ENCODE measurements around the gene PEX5.
A peak's percentile ranks its signal among the peaks of the same experiment; 100 is the strongest.

The PEX5 gene

GRCh38 chr12:7154901-7155470 is 34.5 kb upstream of the PEX5 start:
- H3K4me3 ChIP-seq (ENCODE audit: low read depth, low read length): no peak overlapping the region
- POLR2A ChIA-PET: no interaction called here
- H3K36me3 ChIP-seq (ENCODE audit: control insufficient read depth in 2 of 2, insufficient read depth in 1 of 2, low read length in 2 of 2): peaks cover 3 to 63% of the 10 kb centered on the region in 2 experiments
- TF ChIP-seq ZNF473 (tag by site-specific recombination; IDR thresholded peaks at IDR 0.05): no peak
- no peak for TF ChIP-seq ZNF155 (tag by site-specific recombination; IDR thresholded peaks at IDR 0.05)
- TF ChIP-seq ZNF292 (tag by site-specific recombination; IDR thresholded peaks at IDR 0.05; ENCODE audit: borderline replicate concordance, low read depth): no peak
- no peak for TF ChIP-seq ZNF785 (tag by site-specific recombination; IDR thresholded peaks at IDR 0.05)
- no peak for TF ChIP-seq ZBTB1 (tag by site-specific recombination; IDR thresholded peaks at IDR 0.05)
- no peak for TF ChIP-seq ZNF596 (tag by site-specific recombination; IDR thresholded peaks at IDR 0.05)
- no peak for TF ChIP-seq ZBTB8A (tag by site-specific recombination; IDR thresholded peaks at IDR 0.05)
- TF ChIP-seq, protein P1, sequence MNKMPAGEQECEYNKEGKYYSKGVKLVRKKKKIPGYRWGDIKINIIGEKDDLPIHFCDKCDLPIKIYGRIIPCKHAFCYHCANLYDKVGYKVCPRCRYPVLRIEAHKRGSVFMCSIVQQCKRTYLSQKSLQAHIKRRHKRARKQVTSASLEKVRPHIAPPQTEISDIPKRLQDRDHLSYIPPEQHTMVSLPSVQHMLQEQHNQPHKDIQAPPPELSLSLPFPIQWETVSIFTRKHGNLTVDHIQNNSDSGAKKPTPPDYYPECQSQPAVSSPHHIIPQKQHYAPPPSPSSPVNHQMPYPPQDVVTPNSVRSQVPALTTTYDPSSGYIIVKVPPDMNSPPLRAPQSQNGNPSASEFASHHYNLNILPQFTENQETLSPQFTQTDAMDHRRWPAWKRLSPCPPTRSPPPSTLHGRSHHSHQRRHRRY (tag by site-specific recombination; IDR thresholded peaks at IDR 0.05): no peak
- no peak for TF ChIP-seq GLI4 (tag by site-specific recombination; IDR thresholded peaks at IDR 0.05)
- TF ChIP-seq ZNF791 (tag by site-specific recombination; IDR thresholded peaks at IDR 0.05): no peak
- no peak for TF ChIP-seq ZNF670 (tag by site-specific recombination; IDR thresholded peaks at IDR 0.05; ENCODE audit: low read depth)
- TF ChIP-seq, protein P2, sequence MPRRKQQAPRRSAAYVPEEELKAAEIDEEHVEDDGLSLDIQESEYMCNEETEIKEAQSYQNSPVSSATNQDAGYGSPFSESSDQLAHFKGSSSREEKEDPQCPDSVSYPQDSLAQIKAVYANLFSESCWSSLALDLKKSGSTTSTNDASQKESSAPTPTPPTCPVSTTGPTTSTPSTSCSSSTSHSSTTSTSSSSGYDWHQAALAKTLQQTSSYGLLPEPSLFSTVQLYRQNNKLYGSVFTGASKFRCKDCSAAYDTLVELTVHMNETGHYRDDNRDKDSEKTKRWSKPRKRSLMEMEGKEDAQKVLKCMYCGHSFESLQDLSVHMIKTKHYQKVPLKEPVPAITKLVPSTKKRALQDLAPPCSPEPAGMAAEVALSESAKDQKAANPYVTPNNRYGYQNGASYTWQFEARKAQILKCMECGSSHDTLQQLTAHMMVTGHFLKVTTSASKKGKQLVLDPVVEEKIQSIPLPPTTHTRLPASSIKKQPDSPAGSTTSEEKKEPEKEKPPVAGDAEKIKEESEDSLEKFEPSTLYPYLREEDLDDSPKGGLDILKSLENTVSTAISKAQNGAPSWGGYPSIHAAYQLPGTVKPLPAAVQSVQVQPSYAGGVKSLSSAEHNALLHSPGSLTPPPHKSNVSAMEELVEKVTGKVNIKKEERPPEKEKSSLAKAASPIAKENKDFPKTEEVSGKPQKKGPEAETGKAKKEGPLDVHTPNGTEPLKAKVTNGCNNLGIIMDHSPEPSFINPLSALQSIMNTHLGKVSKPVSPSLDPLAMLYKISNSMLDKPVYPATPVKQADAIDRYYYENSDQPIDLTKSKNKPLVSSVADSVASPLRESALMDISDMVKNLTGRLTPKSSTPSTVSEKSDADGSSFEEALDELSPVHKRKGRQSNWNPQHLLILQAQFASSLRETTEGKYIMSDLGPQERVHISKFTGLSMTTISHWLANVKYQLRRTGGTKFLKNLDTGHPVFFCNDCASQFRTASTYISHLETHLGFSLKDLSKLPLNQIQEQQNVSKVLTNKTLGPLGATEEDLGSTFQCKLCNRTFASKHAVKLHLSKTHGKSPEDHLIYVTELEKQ (tag by site-specific recombination; IDR thresholded peaks at IDR 0.05; ENCODE audit: borderline replicate concordance): no peak
- TF ChIP-seq TRIM28 (IDR thresholded peaks at IDR 0.05; ENCODE audit: borderline replicate concordance, low read length): no peak
- TF ChIP-seq, protein P3, sequence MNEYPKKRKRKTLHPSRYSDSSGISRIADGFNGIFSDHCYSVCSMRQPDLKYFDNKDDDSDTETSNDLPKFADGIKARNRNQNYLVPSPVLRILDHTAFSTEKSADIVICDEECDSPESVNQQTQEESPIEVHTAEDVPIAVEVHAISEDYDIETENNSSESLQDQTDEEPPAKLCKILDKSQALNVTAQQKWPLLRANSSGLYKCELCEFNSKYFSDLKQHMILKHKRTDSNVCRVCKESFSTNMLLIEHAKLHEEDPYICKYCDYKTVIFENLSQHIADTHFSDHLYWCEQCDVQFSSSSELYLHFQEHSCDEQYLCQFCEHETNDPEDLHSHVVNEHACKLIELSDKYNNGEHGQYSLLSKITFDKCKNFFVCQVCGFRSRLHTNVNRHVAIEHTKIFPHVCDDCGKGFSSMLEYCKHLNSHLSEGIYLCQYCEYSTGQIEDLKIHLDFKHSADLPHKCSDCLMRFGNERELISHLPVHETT (tag by site-specific recombination; IDR thresholded peaks at IDR 0.05): no peak
- TF ChIP-seq ZBTB17 (tag by site-specific recombination; IDR thresholded peaks at IDR 0.05): no peak
- no peak overlapping the region for H3K27ac ChIP-seq (ENCODE audit: extremely low read depth, low read depth, low read length)
- no peaks in the 10 kb centered on the region for H3K9me3 ChIP-seq (ENCODE audit: control insufficient read depth, insufficient read depth, low read depth, low read length)
- H3K4me1 ChIP-seq (ENCODE audit: control insufficient read depth, insufficient read depth, low read length): no peaks in the 10 kb centered on the region; the same call in 1 of the 2 replicates
- CTCF ChIA-PET: interaction anchor here (0.6 to 4.0 kb wide), 6 partner anchors 8 to 190 kb away, joined by 3 to 35 read pairs (median 5); no protein-coding TSS in a partner anchor

GRCh38 chr12:7155471-7156034 is 33.9 kb upstream of the PEX5 start:
- POLR2A ChIA-PET: no interaction called here
- H3K4me3 ChIP-seq (ENCODE audit: low read depth, low read length): no peak overlapping the region
- H3K36me3 ChIP-seq (ENCODE audit: control insufficient read depth in 2 of 2, insufficient read depth in 1 of 2, low read length in 2 of 2): peaks cover 3 to 57% of the 10 kb centered on the region in 2 experiments
- H3K9me3 ChIP-seq (ENCODE audit: control insufficient read depth, insufficient read depth, low read depth, low read length): no peaks in the 10 kb centered on the region
- no peaks in the 10 kb centered on the region; the same call in 1 of the 2 replicates for H3K4me1 ChIP-seq (ENCODE audit: control insufficient read depth, insufficient read depth, low read length)
- 0 out of 2 replicates have a peak, but pooled peaks have one; percentile 20 for TF ChIP-seq ZFHX2 (tag by site-specific recombination; conservative IDR thresholded peaks at IDR 0.05)
- no peak for TF ChIP-seq ZNF555 (tag by site-specific recombination; conservative IDR thresholded peaks at IDR 0.05)
- TF ChIP-seq EGR2 (tag by site-specific recombination; IDR thresholded peaks at IDR 0.05; ENCODE audit: low read depth): peak; percentile 13; the same call in 1 of the 2 replicates
- no peak for TF ChIP-seq ATF2 (tag by site-specific recombination; IDR thresholded peaks at IDR 0.05; ENCODE audit: low read depth)
- CTCF ChIA-PET: interaction anchor here (1.4 to 4.0 kb wide), 4 partner anchors 10 to 33 kb away, joined by 3 to 35 read pairs (median 5); no protein-coding TSS in a partner anchor
- no peak overlapping the region for H3K27ac ChIP-seq (ENCODE audit: extremely low read depth, low read depth, low read length)

All from HEK293 (cell line).